EH (cell line): ENCODE measurements around the gene UBXN7.
A peak's percentile ranks its signal among the peaks of the same experiment; 100 is the strongest.
"Not testable (repeated sequence)": the region's sequence is repeated elsewhere in the genome, so short reads cannot be mapped to it uniquely, and the experiment has no call there.

ENCODE experiments used
- DNase-seq: peaks from one replicate; pipeline ENCODE4 v3.0.0-alpha.2; 2015; ENCODE audit warnings: low read depth

Gene UBXN7

DNA sequence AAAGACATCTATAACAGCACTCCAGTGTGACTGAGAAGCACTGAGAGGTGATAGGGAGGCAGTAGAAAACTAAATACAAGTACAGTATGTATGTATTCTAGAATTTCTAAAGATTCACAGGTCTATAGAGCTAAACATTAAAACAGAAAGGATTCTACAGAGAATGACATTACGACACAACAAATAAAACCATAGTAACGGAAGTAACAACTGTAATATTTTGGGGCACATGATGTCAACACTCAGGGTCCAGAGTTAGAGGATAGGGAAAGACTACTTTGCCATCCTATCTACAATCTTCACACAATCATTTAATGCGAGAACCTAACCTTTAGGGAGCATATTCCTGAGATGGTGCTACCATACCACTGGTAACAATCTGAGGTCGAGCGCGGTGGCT lies 13.6 kb downstream of the UBXN7 start:
- DNase-seq: no peak

DNA sequence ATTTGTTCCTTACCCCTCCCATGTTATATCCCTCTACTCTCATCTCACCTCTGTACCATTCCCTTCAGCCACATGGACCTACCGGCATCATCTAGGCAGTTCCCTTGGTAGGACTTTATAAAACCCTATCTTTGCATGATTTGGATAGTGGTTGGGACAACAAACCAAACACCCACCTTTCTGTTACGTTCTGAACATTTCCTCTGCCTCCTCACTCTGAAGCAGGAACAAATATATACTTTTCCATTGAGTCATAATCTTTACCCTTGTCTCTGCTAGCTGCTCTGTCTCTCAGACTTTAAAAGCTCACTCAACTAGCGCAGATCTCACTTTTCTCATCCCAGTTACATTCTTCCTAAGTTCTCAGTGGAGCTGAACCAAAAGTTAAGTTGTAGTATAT lies 17.8 kb downstream of the UBXN7 start:
- DNase-seq: peak; percentile 22

DNA sequence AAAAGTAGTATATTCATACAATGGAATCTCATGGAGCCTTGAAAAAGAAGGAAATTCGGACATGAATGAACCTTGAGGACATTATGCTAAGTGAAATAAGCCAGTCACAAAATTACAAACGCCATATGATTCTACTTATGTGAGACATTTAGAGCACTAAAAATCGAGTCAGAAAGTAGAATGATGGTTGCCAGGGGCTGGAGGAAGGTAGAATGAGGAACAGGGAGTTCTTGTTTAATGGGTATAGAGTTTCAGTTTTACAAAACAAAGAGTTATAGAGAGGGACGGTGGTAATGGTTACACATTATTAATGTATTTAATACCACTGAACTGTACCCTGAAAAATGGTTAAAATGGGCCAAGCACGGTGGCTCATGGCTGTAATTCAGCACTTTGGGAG lies 19.5 kb downstream of the UBXN7 start:
- no peak for DNase-seq

DNA sequence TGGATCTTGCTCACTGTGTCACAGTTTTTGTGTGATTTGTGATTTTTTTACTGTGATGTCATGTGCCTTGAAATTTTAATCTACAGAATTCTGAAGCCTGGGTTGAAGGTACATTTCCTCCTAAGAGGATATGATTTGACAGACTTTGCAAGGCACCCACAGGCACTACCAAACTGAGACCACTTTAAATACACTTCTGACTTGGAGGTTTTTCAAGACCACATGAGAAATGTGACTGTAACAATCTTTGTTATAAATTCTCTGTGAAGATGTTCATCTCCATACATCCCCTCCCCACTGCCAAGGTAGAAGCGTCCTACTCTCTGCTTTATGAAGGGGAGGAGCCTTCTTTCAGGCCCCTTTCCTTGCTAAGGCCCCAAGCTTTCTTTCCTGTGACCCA lies 22.8 kb downstream of the UBXN7 start:
- DNase-seq: no peak

DNA sequence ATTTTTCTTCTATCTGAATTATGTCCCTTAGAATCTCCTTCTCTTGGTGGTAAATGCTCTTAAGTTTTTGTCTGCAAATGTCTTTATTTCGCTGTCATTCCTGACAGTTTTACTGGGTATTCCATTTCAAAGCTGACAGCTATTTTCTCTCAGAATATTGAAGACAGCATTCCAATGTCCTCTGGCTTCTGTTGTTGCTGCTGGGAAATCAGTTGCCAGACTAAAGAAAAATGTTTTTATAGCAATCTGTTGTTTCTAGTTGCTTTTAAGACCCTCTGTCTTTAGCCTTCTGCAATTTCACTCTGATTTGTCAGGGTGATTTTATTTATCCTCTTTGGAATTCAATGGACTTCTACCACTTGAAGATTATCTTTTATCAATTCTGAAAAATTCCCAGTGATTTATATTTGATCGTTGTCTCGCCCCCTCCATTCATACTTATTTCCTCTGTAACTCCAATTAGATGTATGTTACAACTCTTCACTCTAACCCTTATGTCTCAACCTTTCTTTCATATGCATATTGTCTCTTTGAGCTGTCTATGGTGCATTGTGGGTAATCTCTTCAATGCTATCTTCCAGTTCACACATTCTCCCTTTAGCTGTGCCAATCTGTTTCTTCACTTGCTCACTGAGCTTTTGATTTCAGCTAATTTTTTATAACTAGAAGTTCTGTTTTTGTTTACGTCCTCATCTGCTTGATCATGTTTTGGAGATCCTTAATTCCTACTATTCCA lies 23.5 kb downstream of the UBXN7 start:
- DNase-seq: no peak

DNA sequence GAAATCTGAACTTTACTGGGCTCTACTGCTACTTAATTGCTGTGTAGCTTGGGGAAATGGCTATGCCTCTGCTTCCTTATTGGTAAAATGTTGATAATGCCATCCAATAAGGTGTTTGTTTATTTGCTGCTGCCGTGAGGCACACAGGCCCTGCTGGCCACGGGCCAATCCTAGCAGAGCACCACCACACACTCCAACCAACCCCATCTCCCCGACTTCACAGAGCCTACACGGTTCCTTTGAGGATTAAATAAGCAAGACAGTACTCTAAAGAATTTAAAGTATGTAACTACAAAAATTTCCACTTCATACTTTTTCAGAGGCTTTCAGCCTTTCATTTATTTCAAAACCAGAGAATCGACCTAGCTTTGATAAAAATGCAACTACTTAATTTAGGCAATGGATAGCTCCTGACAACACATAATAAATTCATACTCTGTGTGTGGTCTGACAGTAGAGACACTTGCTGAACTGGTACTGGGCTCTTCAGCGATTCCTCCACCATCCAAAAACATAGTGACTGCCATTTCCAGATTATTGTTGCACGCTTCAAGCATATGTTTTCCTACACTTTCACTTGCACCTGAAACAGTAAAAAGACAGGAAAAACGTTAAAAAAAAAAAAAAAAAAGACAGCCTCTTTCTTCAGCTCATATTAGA lies 25.3 kb downstream of the UBXN7 start:
- DNase-seq: peak; percentile 91

DNA sequence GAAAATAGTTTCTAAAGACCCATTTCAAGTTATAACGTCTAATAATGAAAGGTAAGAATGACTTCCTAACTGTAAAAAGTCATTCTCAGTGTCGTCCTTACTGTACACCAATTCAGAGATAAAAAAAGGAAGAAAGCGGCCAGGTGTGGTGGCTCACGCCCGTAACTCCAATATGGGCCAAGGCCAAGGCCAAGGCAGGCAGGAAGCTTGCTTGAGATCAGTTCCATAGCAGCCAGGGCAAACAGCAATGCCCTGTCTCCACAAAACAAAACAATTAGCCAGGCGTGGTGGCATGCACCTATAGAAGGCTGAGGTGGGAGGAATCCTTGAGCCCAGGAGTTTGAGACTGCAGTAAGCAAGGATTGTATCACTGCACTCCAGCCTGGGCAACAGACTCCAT lies 31.9 kb downstream of the UBXN7 start:
- DNase-seq: no peak

DNA sequence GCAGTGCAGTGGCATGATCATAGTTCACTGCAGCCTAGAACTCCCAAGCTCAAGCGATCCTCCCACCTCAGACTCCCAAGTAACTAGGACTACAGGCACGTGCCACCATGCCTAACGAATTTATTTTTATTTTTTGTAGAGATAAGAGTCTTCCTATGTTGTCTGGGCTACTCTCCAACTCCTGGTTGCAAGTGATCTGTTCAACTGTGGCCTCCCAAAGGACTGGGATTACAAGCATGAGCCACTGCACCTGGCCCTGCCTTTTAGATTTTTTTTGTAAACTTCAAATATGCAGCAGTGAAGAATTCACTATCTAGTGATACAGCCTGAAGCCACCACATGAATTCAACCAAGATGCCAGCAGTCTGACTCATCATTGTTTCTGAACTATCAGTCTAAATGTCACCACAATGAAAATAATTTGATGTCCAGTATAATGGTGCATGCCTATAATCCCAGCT lies 32.7 kb downstream of the UBXN7 start:
- peak; percentile 84 for DNase-seq

DNA sequence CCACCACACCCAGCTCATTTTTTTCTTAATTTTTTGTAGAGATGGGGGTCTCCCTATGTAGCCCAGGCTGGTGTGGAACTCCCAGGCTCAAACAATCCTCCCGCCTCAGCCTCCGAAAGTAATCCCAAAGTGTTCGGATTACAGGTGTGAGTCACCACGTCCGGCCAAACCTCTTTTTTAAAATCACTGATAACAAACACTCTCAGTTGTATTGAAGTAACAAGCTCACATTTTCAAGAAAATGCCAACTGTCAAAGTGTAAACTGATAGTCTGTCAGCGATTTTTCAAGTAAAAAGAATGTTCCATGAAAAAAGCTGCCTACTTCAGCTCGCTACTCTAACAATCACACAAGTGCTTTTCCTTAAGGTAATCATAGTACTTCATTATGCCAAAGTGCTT lies 33.4 kb downstream of the UBXN7 start:
- no peak for DNase-seq

DNA sequence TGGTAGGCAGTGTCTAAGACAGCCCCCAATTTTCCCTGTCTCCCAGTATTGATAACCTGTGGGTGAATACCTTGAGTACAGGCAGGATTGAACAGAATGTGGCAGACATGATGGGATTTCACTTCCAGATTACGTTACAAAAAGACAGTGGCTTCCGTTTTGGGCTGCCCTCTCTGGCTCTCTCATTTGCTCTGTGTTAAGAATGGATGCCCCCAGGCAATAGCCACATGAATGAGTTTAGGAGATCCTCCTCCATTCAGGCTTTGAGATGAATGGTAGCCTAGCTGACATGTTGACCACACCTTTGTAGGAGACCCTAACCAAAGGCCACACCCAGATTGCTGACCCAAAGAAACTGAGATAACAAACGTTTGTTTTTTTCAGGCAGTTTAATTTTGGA lies 34.3 kb downstream of the UBXN7 start:
- DNase-seq: no peak

DNA sequence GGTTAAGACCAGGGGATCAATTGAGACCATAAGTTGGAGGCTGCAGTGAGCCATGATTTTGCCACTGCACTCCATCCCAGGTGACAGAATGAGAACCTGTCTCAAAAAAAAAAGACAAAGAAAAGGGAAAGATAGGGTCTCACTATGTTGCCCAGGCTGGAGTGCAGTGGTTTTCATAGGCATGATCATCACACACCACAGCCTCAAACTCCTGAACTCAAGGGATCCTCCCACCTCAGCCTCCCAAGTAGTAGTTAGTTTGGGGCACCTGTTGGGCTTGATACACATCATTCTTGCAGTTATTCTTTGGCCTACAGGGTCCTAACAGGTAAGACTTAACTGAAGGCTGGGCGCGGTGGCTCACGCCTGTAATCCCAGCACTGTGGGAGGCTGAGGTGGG lies 42.1 kb downstream of the UBXN7 start:
- DNase-seq: no peak

DNA sequence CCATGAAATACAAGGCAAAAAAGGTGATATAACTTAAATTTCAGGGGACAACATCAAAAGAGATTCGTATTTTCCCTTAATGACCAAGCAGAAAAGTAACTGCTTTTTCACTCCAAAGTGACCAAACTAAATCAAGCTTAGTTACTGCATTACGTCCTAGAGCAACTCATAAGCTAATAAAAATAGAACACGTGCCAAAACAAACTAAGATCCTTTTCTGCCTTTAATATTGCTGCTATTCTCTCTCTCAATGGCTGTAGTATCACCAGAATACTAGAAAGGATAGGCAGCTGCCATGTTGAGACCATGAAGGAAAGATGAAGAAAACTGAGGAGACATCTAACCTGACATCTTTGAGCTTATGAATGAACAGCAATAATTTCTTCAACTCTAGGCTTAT lies 43.3 kb downstream of the UBXN7 start:
- peak; percentile 34 for DNase-seq

DNA sequence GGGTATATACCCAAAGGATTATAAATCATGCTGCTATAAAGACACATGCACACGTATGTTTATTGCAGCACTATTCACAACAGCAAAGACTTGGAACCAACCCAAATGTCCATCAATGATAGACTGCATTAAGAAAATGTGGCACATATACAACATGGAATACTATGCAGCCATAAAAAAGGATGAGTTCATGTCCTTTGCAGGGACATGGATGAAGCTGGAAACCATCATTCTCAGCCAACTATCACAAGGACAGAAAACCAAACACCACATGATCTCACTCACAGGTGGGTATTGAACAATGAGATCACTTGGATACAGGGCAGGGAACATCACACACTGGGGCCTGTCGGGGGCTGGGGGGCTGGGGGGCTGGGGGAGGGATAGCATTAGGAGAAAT lies 44.3 kb downstream of the UBXN7 start:
- DNase-seq: not testable (repeated sequence)

DNA sequence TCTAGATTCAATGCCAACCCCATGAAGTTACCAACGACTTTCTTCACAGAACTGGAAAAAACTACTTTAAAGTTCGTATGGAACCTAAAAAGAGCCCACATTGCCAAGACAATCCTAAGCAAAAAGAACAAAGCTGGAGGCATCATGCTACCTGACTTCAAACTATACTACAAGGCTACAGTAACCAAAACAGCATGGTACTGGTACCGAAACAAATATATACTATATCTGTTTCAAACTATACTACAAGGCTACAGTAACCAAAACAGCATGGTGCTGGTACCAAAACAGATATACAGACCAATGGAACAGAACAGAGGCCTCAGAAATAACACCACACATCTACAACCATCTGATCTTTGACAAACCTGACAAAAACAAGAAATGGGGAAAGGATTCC lies 45.4 kb downstream of the UBXN7 start:
- not testable (repeated sequence) for DNase-seq

DNA sequence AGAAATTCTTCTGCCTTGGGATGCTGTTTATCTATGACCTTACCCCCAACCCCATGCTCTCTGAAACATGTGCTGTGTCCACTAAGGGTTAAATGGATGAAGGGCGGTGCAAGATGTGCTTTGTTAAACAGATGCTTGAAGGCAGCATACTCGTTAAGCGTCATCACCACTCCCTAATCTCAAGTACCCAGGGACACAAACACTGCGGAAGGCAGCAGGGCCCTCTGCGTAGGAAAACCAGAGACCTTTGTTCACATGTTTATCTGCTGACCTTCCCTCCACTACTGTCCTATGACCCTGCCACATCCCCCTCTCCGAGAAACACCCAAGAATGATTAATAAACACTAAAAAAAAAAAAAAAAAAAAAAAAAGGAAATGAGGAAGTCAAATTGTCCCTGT lies 46.2 kb downstream of the UBXN7 start:
- DNase-seq: not testable (repeated sequence)

DNA sequence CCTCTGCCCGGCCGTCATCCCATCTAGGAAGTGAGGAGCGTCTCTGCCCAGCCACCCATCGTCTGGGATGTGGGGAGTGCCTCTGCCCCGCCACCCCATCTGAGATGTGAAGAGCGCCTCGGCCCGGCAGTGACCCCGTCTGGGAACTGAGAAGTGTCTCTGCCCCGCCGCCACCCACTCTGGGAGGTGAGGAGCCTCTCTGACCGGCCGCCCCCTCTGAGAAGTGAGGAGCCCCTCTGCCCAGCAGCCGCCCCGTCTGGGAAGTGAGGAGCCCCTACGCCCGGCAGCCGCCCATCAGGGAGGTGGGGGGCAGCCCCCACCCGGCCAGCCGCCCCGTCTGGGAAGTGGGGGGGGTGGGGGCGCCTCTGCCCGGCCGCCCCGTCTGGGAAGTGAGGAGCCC lies 46.8 kb downstream of the UBXN7 start:
- DNase-seq: not testable (repeated sequence)

DNA sequence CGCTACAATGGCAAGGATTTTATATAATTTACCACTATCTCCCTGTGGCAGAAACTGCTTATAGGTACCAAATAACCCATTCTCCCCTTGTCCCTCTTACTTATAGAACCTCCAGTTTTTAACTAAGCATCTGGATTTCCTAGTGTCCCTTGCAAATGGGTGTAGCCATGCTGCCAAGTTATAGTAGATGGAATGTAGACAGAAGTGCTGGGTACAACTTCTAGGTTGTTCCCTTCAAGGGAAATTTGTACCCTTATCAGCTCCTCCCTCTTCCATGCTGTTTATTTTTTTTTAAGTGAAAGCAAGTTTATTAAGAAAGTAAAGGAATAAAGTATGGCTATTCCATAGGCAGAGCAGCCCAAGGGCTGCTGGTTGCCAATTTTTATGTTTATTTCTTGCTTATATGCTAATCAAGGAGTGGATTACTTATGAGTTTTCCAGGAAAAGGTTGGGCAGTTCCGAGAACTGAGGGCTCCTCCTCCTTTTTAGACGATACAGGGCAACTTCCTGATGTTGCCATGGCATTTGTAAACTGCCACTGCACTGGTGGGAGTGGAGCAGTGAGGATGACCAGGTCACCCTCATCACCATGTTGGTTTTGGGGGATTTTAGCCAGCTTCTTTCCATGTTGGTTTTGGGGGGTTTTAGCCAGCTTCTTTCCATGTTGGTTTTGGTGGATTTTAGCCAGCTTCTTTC lies 53.9 kb downstream of the UBXN7 start:
- DNase-seq: no peak

DNA sequence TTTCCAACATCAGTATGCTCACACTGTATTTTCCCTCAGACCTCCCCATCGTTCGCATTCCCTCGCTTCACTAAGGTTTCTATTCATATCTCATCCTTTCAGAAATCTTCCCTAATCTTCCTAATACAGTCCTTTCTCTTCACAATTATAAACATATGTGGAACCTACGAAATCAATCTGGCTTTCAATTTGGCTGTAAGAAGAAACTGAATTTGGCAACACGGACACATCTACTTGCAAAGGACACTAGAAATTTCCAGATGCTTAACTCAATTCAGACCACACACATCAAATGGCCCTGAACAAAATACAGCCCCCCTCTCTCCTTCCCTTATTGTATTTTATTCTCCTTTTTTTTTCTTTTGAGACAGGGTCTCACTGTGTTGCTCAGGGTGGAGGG lies 54.9 kb downstream of the UBXN7 start:
- DNase-seq: no peak

DNA sequence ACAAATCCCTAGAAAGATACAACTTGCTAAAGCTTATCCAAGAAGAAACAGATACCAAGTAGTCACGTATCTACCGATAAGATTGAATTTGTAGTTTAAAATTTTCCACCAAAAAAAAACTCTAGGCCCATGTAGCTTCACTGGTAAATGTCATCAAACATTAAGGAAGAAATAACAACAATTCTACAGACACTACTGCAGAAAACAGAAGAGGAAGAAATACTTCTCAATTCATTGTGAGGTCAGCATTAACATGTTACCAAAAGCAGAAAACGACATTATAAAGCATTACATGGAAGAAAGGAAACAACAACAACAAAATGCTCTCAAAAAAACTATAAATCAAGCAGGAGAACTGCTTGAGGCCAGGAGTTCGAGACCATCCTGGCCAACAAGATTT lies 66.5 kb downstream of the UBXN7 start:
- DNase-seq: no peak

DNA sequence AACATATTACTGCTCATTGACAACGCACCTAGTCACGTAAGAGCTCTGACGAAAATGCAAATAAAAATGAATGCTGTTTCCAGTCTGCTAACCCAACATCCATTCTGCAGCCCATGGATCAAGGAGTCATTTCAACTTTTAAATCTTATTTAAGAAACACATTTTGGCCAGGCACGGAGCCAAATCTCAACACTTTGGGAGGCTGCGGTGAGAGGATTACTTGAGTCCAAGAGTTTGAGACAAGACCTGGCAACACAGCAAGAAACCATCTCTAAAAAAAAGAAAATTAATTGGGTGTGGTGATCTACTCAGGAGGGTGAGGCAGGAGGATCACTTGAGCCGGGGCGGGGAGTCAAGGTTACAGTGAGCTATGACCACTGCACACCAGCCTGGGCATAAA lies 71.6 kb downstream of the UBXN7 start:
- DNase-seq: no peak

DNA sequence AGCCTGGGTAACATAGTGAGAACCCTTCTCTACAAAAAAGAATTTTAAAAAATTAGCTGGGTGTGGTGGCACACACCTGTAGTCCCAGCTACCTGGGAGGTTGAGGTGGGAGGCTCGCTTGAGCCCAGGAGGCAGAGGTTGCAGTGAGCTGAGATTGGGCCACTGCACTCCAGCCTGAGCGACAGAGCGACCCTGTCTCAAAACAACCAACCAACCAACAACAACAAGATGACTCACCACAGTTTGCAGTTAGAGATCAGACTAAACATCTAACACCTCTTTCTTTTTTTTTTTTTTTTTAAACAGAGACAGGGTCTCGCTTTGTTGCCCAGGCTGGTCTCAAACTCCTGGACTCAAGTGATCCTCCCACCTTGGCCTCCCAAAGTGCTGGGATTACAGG lies 73.7 kb downstream of the UBXN7 start:
- not testable (repeated sequence) for DNase-seq

DNA sequence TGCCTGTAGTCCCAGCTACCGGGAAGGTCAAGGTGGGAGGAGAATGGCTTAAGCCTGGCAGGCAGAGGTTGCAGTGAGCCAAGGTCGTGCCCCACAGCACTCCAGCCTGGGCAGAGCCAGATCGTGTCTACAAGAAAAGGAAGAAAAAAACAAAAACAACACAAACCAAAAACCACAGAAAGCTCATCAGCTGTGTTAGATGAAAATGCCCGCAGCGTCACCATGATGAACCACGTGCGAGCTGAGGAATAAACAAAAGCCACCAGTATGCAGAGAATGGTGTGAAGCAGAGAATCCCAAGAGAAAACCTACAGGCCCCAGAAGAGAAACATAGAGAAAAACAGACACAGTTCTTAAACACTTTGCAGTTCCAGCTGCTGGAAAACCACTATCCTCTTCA lies 74.3 kb downstream of the UBXN7 start:
- no peak for DNase-seq

DNA sequence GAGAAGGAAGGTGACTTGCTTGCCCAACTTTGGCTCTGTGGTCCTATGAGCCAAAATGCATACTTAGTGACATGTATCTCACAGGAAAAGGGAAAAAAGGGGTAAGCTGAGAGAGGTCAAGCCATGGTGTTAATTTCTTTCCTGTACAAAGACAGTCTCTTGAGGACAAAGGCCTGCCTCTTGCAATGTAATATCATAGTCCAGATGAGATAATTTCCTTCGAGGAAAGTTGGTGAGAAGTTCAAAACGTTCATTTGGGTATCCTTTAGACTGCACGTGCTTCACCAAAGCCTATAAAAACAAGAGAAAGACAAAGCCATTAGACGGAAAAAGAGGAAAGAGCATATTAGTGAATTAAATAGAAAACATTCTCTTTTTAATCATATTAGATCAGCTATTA lies 75.7 kb downstream of the UBXN7 start:
- no peak for DNase-seq
